ENCODE measurements around the gene TMEM132D. TPM values are rescaled to one million over a fixed set of nuclear protein-coding genes. Genes with fewer than 3 reads are reported as not detected.

TMEM132D gene
- total RNA-seq, 1 donor from 2014 or later = 15.2 TPM

DNA sequence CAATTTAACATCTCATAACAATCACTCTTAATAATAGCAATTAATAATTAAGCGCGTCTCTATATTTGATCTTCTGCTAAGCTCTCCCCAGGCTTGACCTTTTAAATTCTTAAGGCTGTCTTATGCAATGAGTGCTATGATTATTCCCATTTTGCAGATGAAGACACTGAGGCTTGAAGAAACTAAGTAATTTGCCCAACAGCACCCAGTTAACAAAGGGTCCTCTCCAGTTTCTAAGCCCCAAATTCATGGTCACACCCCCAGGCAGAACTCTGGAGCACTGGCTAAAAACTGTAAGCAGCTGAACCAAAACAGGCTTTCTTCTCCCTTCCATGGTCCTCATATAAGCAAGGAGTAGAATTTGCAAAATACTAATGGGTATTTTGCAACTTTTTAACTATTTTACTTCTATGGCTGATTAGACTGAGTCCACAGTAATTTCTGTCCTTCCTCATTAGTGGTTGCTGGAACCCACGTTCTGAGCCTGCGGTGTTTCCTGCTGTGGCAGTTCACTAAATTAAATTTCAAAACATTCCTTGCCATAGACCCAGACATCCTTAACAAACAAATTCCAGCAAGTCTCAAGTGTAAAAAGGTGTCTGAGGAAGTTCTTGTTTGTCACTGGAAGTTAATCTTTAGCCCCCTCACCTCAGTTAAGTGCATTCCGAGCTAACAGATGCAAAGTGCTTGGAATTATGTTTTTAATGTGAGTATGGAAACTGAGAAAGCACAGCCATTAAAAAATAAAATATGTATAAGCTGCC, 76.5 kb downstream of the TMEM132D start:
- H3K27me3 Mint-ChIP-seq (ENCODE audit: unreplicated experiment) = no peaks in the 10 kb centered on the region
- H3K9me3 Mint-ChIP-seq (ENCODE audit: unreplicated experiment) = peaks cover 3% of the 10 kb centered on the region
- H3K4me3 Mint-ChIP-seq (ENCODE audit: unreplicated experiment) = no peak overlapping the region
- H3K27ac Mint-ChIP-seq (ENCODE audit: unreplicated experiment) = no peak overlapping the region
- TF ChIP-seq, protein P1, sequence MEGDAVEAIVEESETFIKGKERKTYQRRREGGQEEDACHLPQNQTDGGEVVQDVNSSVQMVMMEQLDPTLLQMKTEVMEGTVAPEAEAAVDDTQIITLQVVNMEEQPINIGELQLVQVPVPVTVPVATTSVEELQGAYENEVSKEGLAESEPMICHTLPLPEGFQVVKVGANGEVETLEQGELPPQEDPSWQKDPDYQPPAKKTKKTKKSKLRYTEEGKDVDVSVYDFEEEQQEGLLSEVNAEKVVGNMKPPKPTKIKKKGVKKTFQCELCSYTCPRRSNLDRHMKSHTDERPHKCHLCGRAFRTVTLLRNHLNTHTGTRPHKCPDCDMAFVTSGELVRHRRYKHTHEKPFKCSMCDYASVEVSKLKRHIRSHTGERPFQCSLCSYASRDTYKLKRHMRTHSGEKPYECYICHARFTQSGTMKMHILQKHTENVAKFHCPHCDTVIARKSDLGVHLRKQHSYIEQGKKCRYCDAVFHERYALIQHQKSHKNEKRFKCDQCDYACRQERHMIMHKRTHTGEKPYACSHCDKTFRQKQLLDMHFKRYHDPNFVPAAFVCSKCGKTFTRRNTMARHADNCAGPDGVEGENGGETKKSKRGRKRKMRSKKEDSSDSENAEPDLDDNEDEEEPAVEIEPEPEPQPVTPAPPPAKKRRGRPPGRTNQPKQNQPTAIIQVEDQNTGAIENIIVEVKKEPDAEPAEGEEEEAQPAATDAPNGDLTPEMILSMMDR (IDR thresholded peaks at IDR 0.05) = no peak
- no peaks in the 10 kb centered on the region for H3K36me3 Mint-ChIP-seq (ENCODE audit: unreplicated experiment)
- no peak for DNase-seq (ENCODE audit: extremely low spot score, unreplicated experiment)
- peaks cover 20% of the 10 kb centered on the region for H3K4me1 Mint-ChIP-seq (ENCODE audit: unreplicated experiment)

DNA sequence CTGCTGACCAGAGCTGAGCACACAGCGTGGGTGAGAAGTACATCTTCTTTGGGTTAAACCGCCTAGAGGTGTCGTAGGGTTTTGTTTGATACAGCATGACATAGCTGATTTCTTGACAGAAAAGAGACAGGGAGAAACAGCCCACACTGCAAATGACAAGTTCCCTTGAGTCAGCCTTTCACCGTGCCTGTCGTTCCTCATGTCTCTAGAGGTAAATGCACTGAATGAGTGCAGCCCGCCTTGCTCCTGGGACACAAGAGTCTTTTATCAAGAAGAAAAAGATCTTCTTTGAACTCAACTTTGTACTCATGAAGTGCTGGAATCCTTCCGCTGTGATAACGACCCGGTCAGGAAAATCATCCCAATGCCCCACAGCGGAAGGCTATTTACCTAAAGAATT, 77.6 kb downstream of the TMEM132D start:
- H3K9me3 Mint-ChIP-seq (ENCODE audit: unreplicated experiment) = peaks cover 3% of the 10 kb centered on the region

DNA sequence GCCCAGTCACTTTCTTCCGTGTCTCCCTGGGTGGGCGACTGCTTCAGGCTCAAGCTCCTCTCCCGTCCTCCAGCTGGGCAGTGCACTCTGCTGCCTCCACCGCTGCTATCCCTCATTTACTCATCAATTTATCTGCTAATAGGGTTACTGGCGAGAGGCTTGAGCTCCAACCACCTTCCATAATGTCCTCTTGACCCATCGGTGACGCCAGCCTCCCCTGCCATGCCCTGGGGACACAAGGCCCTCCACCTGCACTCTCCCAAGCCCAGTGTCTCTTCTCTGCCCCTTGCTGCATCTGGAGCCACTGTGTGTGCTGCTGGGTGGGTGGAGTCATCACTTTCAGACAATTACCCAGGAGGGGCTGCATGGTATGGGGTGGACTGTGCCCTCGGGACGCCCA, 78.5 kb downstream of the TMEM132D start:
- Mint-ChIP-seq H3K36me3 (ENCODE audit: unreplicated experiment) (no peaks in the 10 kb centered on the region), H3K27ac (ENCODE audit: unreplicated experiment) (no peak overlapping the region)

More for the DNA sequence above, 77.6 kb downstream of the TMEM132D start:
- H3K27me3 Mint-ChIP-seq (ENCODE audit: unreplicated experiment) = no peaks in the 10 kb centered on the region
- H3K4me3 Mint-ChIP-seq (ENCODE audit: unreplicated experiment) = no peak overlapping the region
- no peak for DNase-seq (ENCODE audit: extremely low spot score, unreplicated experiment)
- H3K27ac Mint-ChIP-seq (ENCODE audit: unreplicated experiment) = no peak overlapping the region
- H3K4me1 Mint-ChIP-seq (ENCODE audit: unreplicated experiment) = peaks cover 19% of the 10 kb centered on the region
- TF ChIP-seq, protein P1 (IDR thresholded peaks at IDR 0.05) = no peak
- no peaks in the 10 kb centered on the region for H3K36me3 Mint-ChIP-seq (ENCODE audit: unreplicated experiment)

DNA sequence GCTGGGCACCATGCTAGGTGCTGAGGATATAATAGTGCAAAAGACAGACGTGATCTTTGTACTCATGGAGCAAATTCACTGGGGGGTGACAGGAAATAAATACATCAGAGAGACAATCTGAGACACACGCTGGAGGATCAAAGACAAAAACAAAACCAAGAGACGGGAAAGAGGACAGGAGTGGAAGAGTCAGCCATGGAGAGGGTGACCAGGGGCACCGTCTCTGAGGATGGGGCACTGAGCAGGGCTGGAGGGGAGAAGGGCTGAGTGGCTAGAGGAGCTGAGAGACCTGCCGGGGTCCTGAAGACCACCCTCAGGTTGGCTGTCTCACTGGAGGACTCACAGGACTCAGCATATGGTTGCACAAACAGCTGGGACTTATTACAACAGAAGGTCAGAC, 81.9 kb downstream of the TMEM132D start:
- Mint-ChIP-seq H3K4me3 (ENCODE audit: unreplicated experiment) (no peak overlapping the region), H3K9me3 (ENCODE audit: unreplicated experiment) (peaks cover 3% of the 10 kb centered on the region)

More for the DNA sequence above, 78.5 kb downstream of the TMEM132D start:
- Mint-ChIP-seq H3K27me3 (ENCODE audit: unreplicated experiment) (no peaks in the 10 kb centered on the region), H3K9me3 (ENCODE audit: unreplicated experiment) (peaks cover 3% of the 10 kb centered on the region), H3K4me3 (ENCODE audit: unreplicated experiment) (no peak overlapping the region), H3K4me1 (ENCODE audit: unreplicated experiment) (peaks cover 14% of the 10 kb centered on the region)
- DNase-seq (ENCODE audit: extremely low spot score, unreplicated experiment) = no peak
- TF ChIP-seq, protein P1 (IDR thresholded peaks at IDR 0.05) = no peak

DNA sequence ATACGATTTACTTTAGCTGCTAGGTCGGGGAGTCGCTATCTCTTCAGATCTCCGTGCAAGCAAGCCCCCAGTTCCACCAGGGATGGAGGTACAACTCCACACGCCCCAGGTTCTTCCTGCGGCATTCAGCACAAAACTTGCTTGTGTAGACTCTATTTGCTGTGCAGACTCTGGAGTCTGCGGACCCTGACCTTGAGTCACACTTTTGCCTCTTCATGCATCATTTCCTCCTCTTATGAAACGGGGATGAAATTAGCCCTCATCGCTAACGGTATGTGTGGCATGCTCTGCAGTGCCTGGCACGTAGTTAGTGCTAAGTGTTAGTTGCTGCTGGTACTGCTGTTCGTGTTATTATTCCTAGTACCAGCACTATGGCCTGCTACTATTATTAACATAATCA, 84.4 kb downstream of the TMEM132D start:
- Mint-ChIP-seq H3K36me3 (ENCODE audit: unreplicated experiment) (peaks cover 1% of the 10 kb centered on the region), H3K4me1 (ENCODE audit: unreplicated experiment) (no peaks in the 10 kb centered on the region), H3K27me3 (ENCODE audit: unreplicated experiment) (no peaks in the 10 kb centered on the region), H3K27ac (ENCODE audit: unreplicated experiment) (no peak overlapping the region), H3K4me3 (ENCODE audit: unreplicated experiment) (no peak overlapping the region), H3K9me3 (ENCODE audit: unreplicated experiment) (peaks cover 3% of the 10 kb centered on the region)
- TF ChIP-seq, protein P1 (IDR thresholded peaks at IDR 0.05) = no peak
- no peak for DNase-seq (ENCODE audit: extremely low spot score, unreplicated experiment)

More for the DNA sequence above, 81.9 kb downstream of the TMEM132D start:
- Mint-ChIP-seq H3K27ac (ENCODE audit: unreplicated experiment) (no peak overlapping the region), H3K4me1 (ENCODE audit: unreplicated experiment) (peaks cover 2% of the 10 kb centered on the region), H3K36me3 (ENCODE audit: unreplicated experiment) (no peaks in the 10 kb centered on the region), H3K27me3 (ENCODE audit: unreplicated experiment) (no peaks in the 10 kb centered on the region)
- TF ChIP-seq, protein P1 (IDR thresholded peaks at IDR 0.05) = no peak
- no peak for DNase-seq (ENCODE audit: extremely low spot score, unreplicated experiment)
